ENCODE data around the gene FAM3D. TPM values are rescaled to one million over a fixed set of nuclear protein-coding genes. Genes with fewer than 3 reads are reported as not detected.

FAM3D gene
- total and polyA plus RNA-seq, 2 of the 8 experiments (the other 6 are each of a cell fraction or from before 2014, with no cell fraction given): not detected

GRCh38 chr3:58683001-58683458 is 16.5 kb upstream of the FAM3D start:
- Histone ChIP-seq H3K23ac (ENCODE audit: insufficient read length) (no peak overlapping the region), H3K4me1 (replicated peaks in 1 of 4; ENCODE audit: control insufficient read depth in 3 of 4, insufficient read depth in 4 of 4, low read length in 3 of 4) (no peaks in the 10 kb centered on the region; a peak in 1 of 7 replicates), H3K18ac (ENCODE audit: extremely low read depth, low read length) (no peak overlapping the region), H2BK120ac (replicated peaks; ENCODE audit: low read depth, low read length) (no peak overlapping the region), H3K23me2 (ENCODE audit: low read depth, low read length) (no peaks in the 10 kb centered on the region), H3K36me3 (ENCODE audit: control insufficient read depth in 2 of 4, insufficient read depth in 4 of 4, low read length in 3 of 4) (no peaks in the 10 kb centered on the region), H3K4me3 (ENCODE audit: extremely low read depth in 1 of 4, insufficient read depth in 2 of 4, low read depth in 3 of 4, low read length in 4 of 4) (no peak overlapping the region), H3K79me1 (ENCODE audit: low read depth, low read length) (no peaks in the 10 kb centered on the region), H4K5ac (ENCODE audit: insufficient read length, low read depth, low read length) (no peak overlapping the region), H4K8ac (ENCODE audit: extremely low read depth, insufficient read depth, low read length) (no peak overlapping the region), H3K27me3 (replicated peaks in 1 of 4; ENCODE audit: control insufficient read depth in 3 of 4, extremely low read depth in 1 of 4, insufficient read depth in 3 of 4, low read length in 3 of 4) (no peaks in the 10 kb centered on the region), H3K4ac (replicated peaks; ENCODE audit: insufficient read length, low read depth, low read length) (no peak overlapping the region), H2BK5ac (ENCODE audit: low read depth, low read length) (no peak overlapping the region), H4K20me1 (replicated peaks in 1 of 2; ENCODE audit: control insufficient read depth in 1 of 2, insufficient read depth in 2 of 2, low read length in 2 of 2) (no peaks in the 10 kb centered on the region), H3K9me3 (ENCODE audit: insufficient read depth in 2 of 2, low read depth in 1 of 2, low read length in 1 of 2) (peaks cover 0 to 10% of the 10 kb centered on the region in 2 experiments; a peak in 2 of 4 replicates), H2BK15ac (ENCODE audit: low read length) (no peak overlapping the region), H2BK20ac (ENCODE audit: low read length) (no peak overlapping the region), H2AFZ (ENCODE audit: low read length) (no peak overlapping the region), H4K91ac (replicated peaks; ENCODE audit: insufficient read length, low read length) (no peak overlapping the region), H3K14ac (ENCODE audit: insufficient read length) (no peak overlapping the region), H3K79me2 (ENCODE audit: control insufficient read depth in 1 of 2, insufficient read depth in 2 of 2, low read length in 2 of 2) (no peaks in the 10 kb centered on the region), H3K27ac (ENCODE audit: low read depth, low read length) (no peak overlapping the region), H3K56ac (replicated peaks; ENCODE audit: insufficient read length, low read depth, low read length) (no peak overlapping the region), H2AK5ac (ENCODE audit: low read depth, low read length) (no peak overlapping the region), H3K4me2 (ENCODE audit: insufficient read depth in 1 of 2, low read depth in 2 of 2, low read length in 2 of 2) (no peak overlapping the region), H2BK12ac (ENCODE audit: low read depth, low read length) (no peak overlapping the region), H3K9ac (replicated peaks in 1 of 4; ENCODE audit: extremely low read depth in 1 of 4, low read depth in 3 of 4, low read length in 3 of 4) (no peak overlapping the region)
- no peak for TF ChIP-seq FOSL1 (IDR thresholded peaks at IDR 0.05; ENCODE audit: insufficient read depth, low read depth, low read length)
- no peak for TF ChIP-seq TEAD4 (IDR thresholded peaks at IDR 0.05; ENCODE audit: low read depth, low read length)
- TF ChIP-seq NRF1 (IDR thresholded peaks at IDR 0.05; ENCODE audit: low read depth, low read length): no peak
- TF ChIP-seq USF2 (IDR thresholded peaks at IDR 0.05; ENCODE audit: low read length): no peak
- TF ChIP-seq CHD2 (IDR thresholded peaks at IDR 0.05; ENCODE audit: low read length): no peak
- TF ChIP-seq CTCF (IDR thresholded peaks at IDR 0.05; ENCODE audit: control extremely low read depth in 1 of 3, insufficient read depth in 1 of 3, low read depth in 1 of 3, low read length in 3 of 3): no peak
- TF ChIP-seq YY1 (IDR thresholded peaks at IDR 0.05; ENCODE audit: low read depth, low read length): no peak
- TF ChIP-seq JUND (IDR thresholded peaks at IDR 0.05; ENCODE audit: low read length): no peak
- TF ChIP-seq EGR1 (IDR thresholded peaks at IDR 0.05; ENCODE audit: borderline replicate concordance, low read depth, low read length): no peak
- no peak for TF ChIP-seq CEBPB (IDR thresholded peaks at IDR 0.05; ENCODE audit: low read depth, low read length)
- TF ChIP-seq RXRA (IDR thresholded peaks at IDR 0.05; ENCODE audit: insufficient read depth, low read depth, low read length): no peak
- WGBS, 2 experiments (ENCODE audit: extremely low coverage in 1 of 2, insufficient coverage in 1 of 2, insufficient read length in 1 of 2, insufficient replicate concordance in 2 of 2, low coverage in 1 of 2, low lambda C conversion rate in 2 of 2, missing lambda C conversion rate in 1 of 2): 88% methylated on average over 5 of the region's 5 CpGs; no CpG with 5 or more reads in 1 of the 2 experiments
- DNase-seq (ENCODE audit: low read depth in 1 of 2, low spot score in 2 of 2): no peak
- FAIRE-seq: no peak
- ChIA-PET POLR2A (ENCODE audit: partially characterized antibody) (no interaction called here), CTCF (ENCODE audit: partially characterized antibody) (interaction anchor here (0.7 to 1.6 kb wide), 3 partner anchors 9 to 1513 kb away, joined by 3 to 9 read pairs (median 3); no protein-coding TSS in a partner anchor)
